ENCODE results near the gene VWA5A.
"Not testable (repeated sequence)": the region's sequence is repeated elsewhere in the genome, so short reads cannot be mapped to it uniquely, and the experiment has no call there.

VWA5A gene

GRCh38 chr11:124170315-124170714 lies 55.1 kb downstream of the VWA5A start:
- H3K4me3 Mint-ChIP-seq; H3K36me3 Mint-ChIP-seq (ENCODE audit: low read depth); H3K27me3 Mint-ChIP-seq; H3K4me1 Mint-ChIP-seq (ENCODE audit: low read depth); H3K9me3 Mint-ChIP-seq; H3K27ac Mint-ChIP-seq: not testable (repeated sequence)

- H3K27me3 Mint-ChIP-seq: no peaks in the 10 kb centered on the region
- H3K4me3 Mint-ChIP-seq: no peak overlapping the region
- H3K36me3 Mint-ChIP-seq (ENCODE audit: low read depth): no peaks in the 10 kb centered on the region
- H3K27ac Mint-ChIP-seq: no peak overlapping the region
- no peaks in the 10 kb centered on the region for H3K9me3 Mint-ChIP-seq
- H3K4me1 Mint-ChIP-seq (ENCODE audit: low read depth): no peaks in the 10 kb centered on the region
Observed at GRCh38 chr11:124170801-124171586, 55.7 kb downstream of the VWA5A start.

GRCh38 chr11:124172101-124172500 lies 56.9 kb downstream of the VWA5A start:
- Mint-ChIP-seq H3K4me3 (no peak overlapping the region), H3K27me3 (no peaks in the 10 kb centered on the region), H3K36me3 (ENCODE audit: low read depth) (no peaks in the 10 kb centered on the region), H3K27ac (no peak overlapping the region), H3K4me1 (ENCODE audit: low read depth) (no peaks in the 10 kb centered on the region), H3K9me3 (no peaks in the 10 kb centered on the region)

GRCh38 chr11:124172599-124172998 lies 57.3 kb downstream of the VWA5A start:
- H3K9me3 Mint-ChIP-seq: no peaks in the 10 kb centered on the region

GRCh38 chr11:124174001-124174583 lies 58.8 kb downstream of the VWA5A start:
- Mint-ChIP-seq H3K4me3 (no peak overlapping the region), H3K4me1 (ENCODE audit: low read depth) (no peaks in the 10 kb centered on the region), H3K27me3 (no peaks in the 10 kb centered on the region), H3K36me3 (ENCODE audit: low read depth) (no peaks in the 10 kb centered on the region), H3K27ac (no peak overlapping the region), H3K9me3 (no peaks in the 10 kb centered on the region)

More at GRCh38 chr11:124172599-124172998, 57.3 kb downstream of the VWA5A start:
- no peaks in the 10 kb centered on the region for H3K4me1 Mint-ChIP-seq (ENCODE audit: low read depth)
- H3K36me3 Mint-ChIP-seq (ENCODE audit: low read depth): no peaks in the 10 kb centered on the region
- no peaks in the 10 kb centered on the region for H3K27me3 Mint-ChIP-seq
- no peak overlapping the region for H3K27ac Mint-ChIP-seq
- no peak overlapping the region for H3K4me3 Mint-ChIP-seq

GRCh38 chr11:124176925-124177715 lies 61.9 kb downstream of the VWA5A start:
- H3K4me1 Mint-ChIP-seq (ENCODE audit: low read depth): no peaks in the 10 kb centered on the region
- H3K27ac Mint-ChIP-seq: no peak overlapping the region
- no peaks in the 10 kb centered on the region for H3K9me3 Mint-ChIP-seq
- H3K36me3 Mint-ChIP-seq (ENCODE audit: low read depth): no peaks in the 10 kb centered on the region
- no peak overlapping the region for H3K4me3 Mint-ChIP-seq
- peaks cover 9% of the 10 kb centered on the region for H3K27me3 Mint-ChIP-seq

GRCh38 chr11:124179310-124179709 lies 64.1 kb downstream of the VWA5A start:
- H3K27ac Mint-ChIP-seq: no peak overlapping the region
- H3K4me3 Mint-ChIP-seq: no peak overlapping the region

GRCh38 chr11:124183068-124183467 lies 67.8 kb downstream of the VWA5A start, which contains the start of gene OR10D3:
TSS of gene OR10D3 (plus strand) at chr11:124183345. CDS start at chr11:124185270, 1,925 bp downstream.
- Mint-ChIP-seq H3K4me1 (ENCODE audit: low read depth) (no peaks in the 10 kb centered on the region), H3K27ac (no peak within 1 kb of the TSS), H3K36me3 (ENCODE audit: low read depth) (no peaks in the 10 kb centered on the region), H3K27me3 (peaks cover 36% of the 10 kb centered on the region), H3K9me3 (no peaks in the 10 kb centered on the region), H3K4me3 (no peak within 1 kb of the TSS)

More at GRCh38 chr11:124179310-124179709, 64.1 kb downstream of the VWA5A start:
- no peaks in the 10 kb centered on the region for H3K4me1 Mint-ChIP-seq (ENCODE audit: low read depth)
- H3K27me3 Mint-ChIP-seq: peaks cover 23% of the 10 kb centered on the region
- H3K9me3 Mint-ChIP-seq: no peaks in the 10 kb centered on the region
- no peaks in the 10 kb centered on the region for H3K36me3 Mint-ChIP-seq (ENCODE audit: low read depth)

GRCh38 chr11:124190298-124191139 lies 75.3 kb downstream of the VWA5A start:
- no peak overlapping the region for H3K27ac Mint-ChIP-seq
- peaks cover 28% of the 10 kb centered on the region for H3K27me3 Mint-ChIP-seq
- no peaks in the 10 kb centered on the region for H3K9me3 Mint-ChIP-seq

GRCh38 chr11:124193221-124194010 lies 78.2 kb downstream of the VWA5A start:
- no peak overlapping the region for H3K4me3 Mint-ChIP-seq
- H3K36me3 Mint-ChIP-seq (ENCODE audit: low read depth): no peaks in the 10 kb centered on the region
- no peaks in the 10 kb centered on the region for H3K9me3 Mint-ChIP-seq
- H3K27ac Mint-ChIP-seq: no peak overlapping the region
- no peaks in the 10 kb centered on the region for H3K4me1 Mint-ChIP-seq (ENCODE audit: low read depth)
- H3K27me3 Mint-ChIP-seq: peaks cover 20% of the 10 kb centered on the region

More at GRCh38 chr11:124190298-124191139, 75.3 kb downstream of the VWA5A start:
- Mint-ChIP-seq H3K4me3 (no peak overlapping the region), H3K36me3 (ENCODE audit: low read depth) (no peaks in the 10 kb centered on the region), H3K4me1 (ENCODE audit: low read depth) (no peaks in the 10 kb centered on the region)

GRCh38 chr11:124194293-124195188 lies 79.3 kb downstream of the VWA5A start:
- H3K27ac Mint-ChIP-seq: no peak overlapping the region
- peaks cover 17% of the 10 kb centered on the region for H3K27me3 Mint-ChIP-seq
- no peak overlapping the region for H3K4me3 Mint-ChIP-seq
- H3K36me3 Mint-ChIP-seq (ENCODE audit: low read depth): no peaks in the 10 kb centered on the region
- H3K9me3 Mint-ChIP-seq: no peaks in the 10 kb centered on the region
- no peaks in the 10 kb centered on the region for H3K4me1 Mint-ChIP-seq (ENCODE audit: low read depth)

GRCh38 chr11:124195189-124195734 lies 80.0 kb downstream of the VWA5A start:
- peaks cover 18% of the 10 kb centered on the region for H3K27me3 Mint-ChIP-seq
- H3K4me1 Mint-ChIP-seq (ENCODE audit: low read depth): no peaks in the 10 kb centered on the region
- no peaks in the 10 kb centered on the region for H3K9me3 Mint-ChIP-seq
- no peak overlapping the region for H3K27ac Mint-ChIP-seq
- H3K36me3 Mint-ChIP-seq (ENCODE audit: low read depth): no peaks in the 10 kb centered on the region
- H3K4me3 Mint-ChIP-seq: no peak overlapping the region
